NCI-H345 treated with DMSO at 0.1 percent for 48 hours (cell line): Measurements from ENCODE around the gene DDX52.
"Not testable (repeated sequence)": the region's sequence is repeated elsewhere in the genome, so short reads cannot be mapped to it uniquely, and the experiment has no call there.

Experiments
- DNase-seq: peaks from one replicate; lab custom pipeline; 2025; ENCODE audit not compliant: unreplicated experiment; lab: John Stamatoyannopoulos, UW

Gene DDX52

DNA sequence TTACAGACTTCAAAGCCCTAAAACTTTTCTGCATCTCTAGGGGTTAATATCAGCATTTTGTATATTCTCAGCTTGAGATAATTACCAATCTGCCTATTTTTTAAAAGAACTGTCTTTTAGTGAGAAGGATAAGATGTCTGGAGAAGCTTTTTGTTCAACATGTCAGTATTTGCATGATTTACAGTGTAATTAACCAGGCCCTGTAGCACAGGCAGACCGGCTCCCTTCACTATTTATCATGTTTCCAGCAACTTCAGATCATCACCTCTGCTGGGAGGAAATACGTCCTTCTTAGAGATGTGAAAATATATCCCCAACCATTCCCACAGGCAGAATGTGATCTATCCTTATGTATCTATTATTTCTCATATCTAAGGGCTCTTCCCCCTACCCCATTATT lies 8.6 kb upstream of the DDX52 start:
- no peak for DNase-seq

DNA sequence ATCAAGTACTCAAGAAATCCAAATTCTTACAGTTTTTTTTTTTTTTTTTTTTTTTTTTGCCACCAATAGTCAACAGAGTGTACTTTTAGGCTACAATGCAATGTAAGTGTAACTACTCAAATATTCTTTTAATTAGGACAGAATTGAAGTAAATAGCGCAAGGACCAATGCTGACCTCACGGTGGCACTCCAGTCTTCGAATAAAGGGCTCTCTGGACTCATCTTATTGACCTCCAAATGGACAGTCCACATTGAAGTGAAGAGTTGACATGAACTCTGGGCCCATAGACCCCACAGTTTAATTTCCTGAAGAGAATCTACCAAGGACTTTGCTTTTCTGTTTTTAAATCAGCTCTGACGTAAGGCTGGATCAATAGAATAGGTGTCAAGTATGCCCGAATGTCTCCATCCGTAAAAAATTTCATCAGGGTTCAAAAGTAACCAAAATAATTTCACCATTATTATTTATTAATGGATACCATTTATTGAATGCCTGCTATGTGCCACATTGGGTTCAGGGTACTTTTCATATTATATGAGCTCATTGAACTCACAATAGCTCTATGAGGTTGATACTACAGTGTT lies 7.3 kb upstream of the DDX52 start:
- DNase-seq = no peak

GRCh38 chr17:37648555-37648954 lies 5.3 kb upstream of the DDX52 start:
- no peak for DNase-seq

DNA sequence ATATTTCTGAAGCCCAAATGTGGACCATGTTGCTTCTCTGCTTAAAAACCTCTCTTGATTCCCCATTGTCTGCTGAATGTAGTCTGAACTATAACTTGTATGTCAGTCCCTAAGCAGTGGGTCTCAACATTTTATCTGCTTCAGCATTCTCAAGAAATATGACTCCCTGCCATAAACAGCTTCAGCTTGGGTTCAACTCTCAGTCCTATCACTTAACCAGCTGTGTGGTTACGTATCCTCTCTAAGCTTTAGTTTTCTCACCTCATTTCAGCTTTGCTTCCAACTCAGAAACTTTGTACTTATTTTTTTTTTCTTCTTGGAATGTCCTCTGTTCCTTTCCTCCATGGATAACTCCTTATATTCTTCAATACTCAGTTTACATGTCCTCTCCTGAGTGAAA lies 4.6 kb upstream of the DDX52 start:
- DNase-seq = no peak

DNA sequence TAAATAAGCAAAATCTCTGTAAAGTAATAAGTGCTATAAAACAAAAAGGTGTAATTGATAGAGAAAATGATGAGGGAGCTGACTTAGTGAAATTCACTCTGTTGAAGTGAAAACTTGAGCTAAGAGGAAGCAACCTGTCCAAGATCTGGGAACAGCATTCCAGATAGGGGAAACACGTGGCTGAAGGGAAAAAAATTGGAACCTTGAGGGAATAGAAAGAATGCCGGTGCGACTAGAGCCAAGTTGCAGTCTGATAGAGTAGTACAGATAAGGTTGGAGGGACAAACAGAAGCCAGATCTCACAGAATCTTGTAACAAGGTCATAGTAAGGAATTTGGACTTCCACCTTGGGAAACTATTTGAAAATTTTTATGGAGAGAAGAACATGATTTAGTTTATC lies 623 bp upstream of the DDX52 start:
- no peak for DNase-seq

GRCh38 chr17:37642681-37643080 lies 565 bp downstream of the DDX52 start:
- DNase-seq = peak; percentile 12

DNA sequence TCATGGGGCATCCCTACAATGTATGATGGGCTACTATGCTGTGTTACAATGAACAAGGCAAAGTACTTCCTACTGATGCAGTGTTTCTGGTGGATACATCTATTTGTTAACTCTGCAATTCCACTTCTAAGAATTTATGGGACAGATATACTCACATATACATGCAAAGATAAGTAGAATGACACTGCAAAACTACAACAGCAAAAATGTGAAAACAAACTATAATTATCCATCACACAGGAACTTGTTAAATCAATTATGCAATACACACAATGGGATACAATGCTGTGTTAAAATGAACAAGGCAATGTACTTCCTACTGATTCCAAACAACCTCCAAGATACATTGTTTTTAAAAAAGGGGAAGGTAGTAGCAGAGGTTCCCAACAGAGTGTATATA lies 3.2 kb downstream of the DDX52 start:
- no peak for DNase-seq

- no peak for DNase-seq
These were observed 5.3 kb downstream of the DDX52 start for GRCh38 chr17:37637956-37638355.

DNA sequence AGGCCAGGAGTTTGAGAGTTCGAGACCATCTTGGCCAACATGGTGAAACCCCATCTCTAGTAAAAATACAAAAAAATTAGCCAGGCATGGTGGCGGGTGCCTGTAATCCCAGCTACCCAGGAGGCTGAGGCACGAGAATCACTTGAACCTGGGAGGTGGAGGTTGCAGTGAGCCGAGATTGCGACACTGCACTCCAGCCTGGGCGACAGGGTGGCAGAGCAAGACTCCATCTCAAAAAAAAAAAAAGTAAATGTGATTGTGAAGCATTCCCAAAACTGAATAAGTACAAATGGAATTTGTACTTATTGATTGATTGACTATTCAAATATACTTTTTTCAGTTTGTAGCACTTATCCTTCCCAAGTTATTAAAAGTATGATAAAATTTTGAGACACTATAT lies 26.8 kb downstream of the DDX52 start:
- not testable (repeated sequence) for DNase-seq

DNA sequence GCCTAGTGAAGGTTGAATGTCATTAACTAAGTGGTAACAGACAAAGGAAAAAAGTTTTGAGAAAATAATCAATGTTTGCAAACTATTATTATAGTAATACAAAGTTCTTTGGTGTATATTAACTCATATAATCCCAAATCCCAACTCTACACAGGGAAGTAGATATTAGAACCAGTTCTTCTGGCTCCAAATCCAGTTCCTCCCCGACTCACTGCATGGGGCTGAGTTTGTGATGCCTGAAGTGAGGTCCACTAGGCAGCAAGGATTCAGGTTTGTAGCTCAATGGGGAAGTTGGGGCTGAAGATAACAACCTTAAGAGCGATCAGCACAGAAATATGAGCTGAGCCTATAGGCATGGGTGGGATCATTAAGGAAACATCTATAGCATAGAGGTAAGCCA lies 28.4 kb downstream of the DDX52 start:
- no peak for DNase-seq

DNA sequence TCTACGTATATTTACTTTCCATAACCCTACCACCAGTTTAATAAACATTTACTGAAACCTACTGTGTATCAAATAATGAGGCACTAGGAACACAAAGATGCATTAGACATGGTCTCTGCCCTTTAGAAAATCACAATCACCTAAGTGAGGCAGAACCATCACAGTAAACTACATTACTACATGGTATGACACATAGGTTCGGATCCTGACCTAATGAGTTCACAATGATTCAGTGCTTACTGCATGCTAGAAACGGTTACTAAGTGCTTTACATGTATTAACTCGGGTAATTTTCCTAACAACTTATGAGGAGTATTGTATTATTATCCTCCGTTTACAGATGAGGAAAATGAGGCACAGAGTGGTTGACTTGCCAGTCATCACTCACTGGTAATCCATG lies 28.9 kb downstream of the DDX52 start:
- DNase-seq = no peak

DNA sequence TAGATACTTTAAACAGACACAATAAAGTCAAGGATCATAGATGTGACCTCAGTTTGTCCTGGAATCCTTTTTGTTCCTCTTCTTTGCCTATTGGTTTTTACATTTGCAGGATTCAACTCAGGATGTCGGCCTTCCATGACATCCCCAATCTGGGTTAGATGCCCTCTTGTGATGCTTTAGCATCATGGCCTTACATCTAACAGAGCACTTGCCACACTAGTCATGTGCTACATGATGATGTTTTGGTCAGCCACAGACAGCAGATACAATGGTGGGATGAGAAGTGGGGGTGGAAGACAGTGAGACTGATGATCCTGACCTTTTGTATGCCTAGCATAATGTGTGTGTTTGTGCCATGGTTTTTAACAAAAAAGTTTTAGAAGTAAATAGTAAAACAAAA lies 32.3 kb downstream of the DDX52 start:
- no peak for DNase-seq

DNA sequence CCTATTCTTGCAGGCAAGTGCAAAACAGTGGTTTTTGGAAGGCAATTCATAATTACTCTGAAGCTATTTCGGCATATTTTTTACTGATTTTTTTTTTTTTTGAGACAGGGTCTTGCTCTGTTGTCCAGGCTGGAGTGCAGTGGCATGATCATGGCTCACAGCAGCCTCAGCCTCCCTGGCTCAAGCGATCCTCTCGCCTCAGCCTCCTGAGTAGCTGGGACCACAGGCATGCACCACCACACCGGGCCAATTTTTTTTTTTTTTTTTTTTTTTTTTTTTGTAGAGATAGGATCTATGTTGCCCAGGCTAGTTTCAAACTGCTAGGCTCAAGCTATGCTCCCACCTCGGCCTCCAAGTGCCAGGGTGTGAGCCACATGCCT lies 33.2 kb downstream of the DDX52 start:
- not testable (repeated sequence) for DNase-seq

DNA sequence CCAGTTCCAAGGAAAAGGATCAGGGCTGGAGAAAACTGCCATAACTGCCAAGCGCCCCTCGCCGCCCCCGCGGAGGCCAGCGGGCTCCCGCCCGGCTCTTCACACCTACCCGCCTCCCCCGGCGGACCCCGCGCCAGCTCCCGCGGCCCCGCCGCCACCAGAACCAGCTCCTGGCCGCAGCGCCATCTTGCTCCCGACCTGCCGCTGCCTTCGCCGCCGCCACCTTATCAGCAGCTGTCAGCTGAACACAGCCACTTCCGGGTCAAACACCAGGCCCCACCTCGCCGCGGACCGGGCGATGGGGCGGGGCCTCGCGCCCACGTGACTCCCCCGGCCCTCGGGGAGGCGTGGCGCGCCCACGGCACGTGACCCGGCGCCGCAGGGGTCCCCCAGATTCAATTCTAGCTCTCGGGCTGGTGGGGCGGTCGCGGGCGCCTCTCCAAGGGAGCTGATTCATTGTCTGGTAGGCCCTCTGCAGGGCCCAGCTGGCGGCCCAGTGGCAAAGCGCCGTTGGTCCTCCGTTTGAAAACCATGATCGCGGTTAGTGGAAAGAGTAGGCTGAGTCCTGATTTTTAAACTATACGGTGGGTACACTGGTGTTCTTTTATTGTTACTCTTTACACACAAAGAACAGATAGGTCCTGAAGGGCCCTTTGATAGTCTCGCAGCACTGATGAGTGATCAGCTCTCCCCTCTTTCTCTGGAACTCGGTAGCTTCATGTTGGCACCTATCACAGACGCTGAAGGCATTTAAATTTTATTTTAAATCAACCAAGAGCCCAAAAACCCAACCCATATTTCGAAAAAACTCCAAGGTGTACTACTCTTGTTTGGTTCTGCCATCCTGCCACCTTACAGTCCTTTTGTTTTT lies 33.8 kb downstream of the DDX52 start, which contains the start of gene SYNRG:
SYNRG (minus strand) TSS at position 249 of the 871 bp plus-strand sequence; CDS start at position 186, 63 bp downstream.
- peak; percentile 91 for DNase-seq

- DNase-seq = peak; percentile 49
These were observed 34.7 kb downstream of the DDX52 start for GRCh38 chr17:37608351-37609169.

GRCh38 chr17:37607637-37608331 lies 35.5 kb downstream of the DDX52 start:
- DNase-seq = no peak

- DNase-seq = no peak
These were observed 37.3 kb downstream of the DDX52 start for GRCh38 chr17:37605813-37606505.

GRCh38 chr17:37605081-37605480 lies 38.2 kb downstream of the DDX52 start:
- no peak for DNase-seq

GRCh38 chr17:37604556-37604955 lies 38.7 kb downstream of the DDX52 start:
- no peak for DNase-seq

- DNase-seq = no peak
These were observed 45.1 kb downstream of the DDX52 start for GRCh38 chr17:37598145-37598544.

DNA sequence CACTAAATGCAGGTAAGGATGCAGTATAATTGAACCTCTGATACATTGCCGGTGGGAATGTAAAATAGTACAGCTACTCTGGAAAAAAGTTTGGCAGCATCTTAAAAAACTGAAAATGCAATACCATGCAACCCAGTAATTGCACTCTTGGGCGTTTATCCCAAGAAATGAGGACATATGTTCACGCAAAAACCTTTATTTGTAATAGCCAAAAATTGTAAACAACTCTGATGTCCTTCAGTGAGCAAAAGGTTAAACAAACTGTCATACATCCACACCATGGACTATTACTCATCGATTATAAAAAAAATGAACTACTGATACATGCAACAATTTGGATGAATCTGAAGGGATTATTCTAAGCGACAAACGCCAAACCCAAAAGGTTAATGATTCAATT lies 51.0 kb downstream of the DDX52 start:
- DNase-seq = no peak
